H9 (cell line): Measurements from ENCODE around the gene CCSER1. TPM values are rescaled to one million over a fixed set of nuclear protein-coding genes. Genes with fewer than 3 reads are reported as not detected.

ENCODE experiments used
- DNase-seq: peaks from one replicate; pipeline ENCODE4 v3.0.0-alpha.2; 2017
- H2AFZ ChIP-seq: one replicate; pipeline ENCODE4 v1.6.1; 2013; ENCODE audit warnings: mild to moderate bottlenecking, low read length, control low read depth, moderate library complexity
- H2AK5ac ChIP-seq: 2 replicates; pipeline ENCODE4 v1.6.1; 2013; ENCODE audit warnings: low read length, control low read depth, mixed read lengths; ENCODE audit not compliant: insufficient read length
- H2BK120ac ChIP-seq: one replicate; pipeline ENCODE4 v1.6.1; 2013; ENCODE audit warnings: low read depth, mild to moderate bottlenecking, low read length, control low read depth, inconsistent platforms; ENCODE audit not compliant: poor library complexity, severe bottlenecking
- H2BK12ac ChIP-seq: 2 replicates; pipeline ENCODE4 v1.6.1; 2013; ENCODE audit warnings: low read length, control low read depth, mixed read lengths, low read depth; ENCODE audit not compliant: insufficient read length
- H2BK15ac ChIP-seq: 2 replicates; pipeline ENCODE4 v1.6.1; 2013; ENCODE audit warnings: low read depth, low read length, control low read depth
- H2BK20ac ChIP-seq: one replicate; pipeline ENCODE4 v1.6.1; 2013; ENCODE audit warnings: low read depth, mild to moderate bottlenecking, low read length, control low read depth, inconsistent platforms; ENCODE audit not compliant: poor library complexity, severe bottlenecking
- H2BK5ac ChIP-seq: 2 replicates; pipeline ENCODE4 v1.6.1; 2013; ENCODE audit warnings: low read length, control low read depth, mixed read lengths; ENCODE audit not compliant: insufficient read length
- H3K14ac ChIP-seq: 2 replicates; pipeline ENCODE4 v1.6.1; 2013; ENCODE audit warnings: low read length, control low read depth; ENCODE audit not compliant: insufficient read depth
- H3K18ac ChIP-seq: 2 replicates; pipeline ENCODE4 v1.6.1; 2013; ENCODE audit warnings: low read depth, mild to moderate bottlenecking, mixed read lengths, low read length, control low read depth; ENCODE audit not compliant: insufficient read length
- H3K23ac ChIP-seq: 2 replicates; pipeline ENCODE4 v1.6.1; 2013; ENCODE audit warnings: low read length, control low read depth, mixed read lengths, low read depth; ENCODE audit not compliant: insufficient read length
- H3K23me2 ChIP-seq: 2 replicates; pipeline ENCODE4 v1.6.1; 2013; ENCODE audit warnings: low read depth, mild to moderate bottlenecking, mixed read lengths, low read length, control low read depth; ENCODE audit not compliant: insufficient read length, poor library complexity, severe bottlenecking
- H3K27ac ChIP-seq: 2 replicates; pipeline ENCODE4 v1.5.1; 2013; ENCODE audit warnings: low read length, control low read depth, mixed read lengths, low read depth; ENCODE audit not compliant: insufficient read length
- H3K27me3 ChIP-seq: 2 replicates; pipeline ENCODE4 v1.6.1; 2013; ENCODE audit warnings: low read length, control low read depth, inconsistent platforms; ENCODE audit not compliant: insufficient read depth
- H3K4ac ChIP-seq: 2 replicates; pipeline ENCODE4 v1.6.1; 2013; ENCODE audit warnings: low read depth, mild to moderate bottlenecking, control low read depth, inconsistent platforms, low read length, moderate library complexity
- H3K4me1 ChIP-seq: 2 replicates; pipeline ENCODE4 v1.6.1; 2013; ENCODE audit warnings: low read length, control low read depth, inconsistent platforms; ENCODE audit not compliant: insufficient read depth
- H3K4me2 ChIP-seq: 2 replicates; pipeline ENCODE4 v1.6.1; 2013; ENCODE audit warnings: low read length, control low read depth, mixed read lengths; ENCODE audit not compliant: insufficient read length, insufficient read depth
- H3K56ac ChIP-seq: 2 replicates; pipeline ENCODE4 v1.6.1; 2013; ENCODE audit warnings: low read depth, mild to moderate bottlenecking, mixed read lengths, low read length, control low read depth; ENCODE audit not compliant: insufficient read length
- H3K79me1 ChIP-seq: 2 replicates; pipeline ENCODE4 v1.6.1; 2013; ENCODE audit warnings: low read depth, mild to moderate bottlenecking, moderate library complexity, low read length, control low read depth, inconsistent platforms; ENCODE audit not compliant: insufficient read depth, poor library complexity, severe bottlenecking
- H3K79me2 ChIP-seq: 2 replicates; pipeline ENCODE4 v1.6.1; 2013; ENCODE audit warnings: low read length, control low read depth, inconsistent platforms; ENCODE audit not compliant: insufficient read depth
- H3K9ac ChIP-seq: 2 replicates; pipeline ENCODE4 v1.6.1; 2013; ENCODE audit warnings: low read length, control low read depth, mixed read lengths; ENCODE audit not compliant: insufficient read length; ENCODE audit errors: extremely low read depth
- H3K9me3 ChIP-seq: one replicate; pipeline ENCODE4 v1.6.1; 2013; ENCODE audit warnings: low read depth, low read length, inconsistent platforms; ENCODE audit not compliant: control insufficient read depth
- H3T11ph ChIP-seq: one replicate; pipeline ENCODE4 v1.6.1; 2013; ENCODE audit warnings: mild to moderate bottlenecking, low read length, control low read depth, inconsistent platforms
- H4K20me1 ChIP-seq: one replicate; pipeline ENCODE4 v1.6.1; 2013; ENCODE audit not compliant: control insufficient read depth, insufficient read length, insufficient read depth
- H4K5ac ChIP-seq: 2 replicates; pipeline ENCODE4 v1.6.1; 2013; ENCODE audit warnings: low read depth, mild to moderate bottlenecking, mixed read lengths, low read length, control low read depth; ENCODE audit not compliant: insufficient read length
- H4K8ac ChIP-seq: replicated peaks from 2 replicates; pipeline ENCODE4 v1.6.1; 2013; ENCODE audit warnings: low read length, control low read depth, mixed read lengths, low read depth; ENCODE audit not compliant: insufficient read length
- H4K91ac ChIP-seq: 2 replicates; pipeline ENCODE4 v1.6.1; 2013; ENCODE audit warnings: low read depth, mild to moderate bottlenecking, moderate library complexity, mixed read lengths, low read length, control low read depth; ENCODE audit not compliant: insufficient read length
- H3K27ac Mint-ChIP-seq, 3 experiments: 2 replicates in 2 of 3; 3 replicates in 1 of 3; pipeline ENCODE4 v1.8.0; 2020 to 2021; ENCODE audit warnings: mixed read lengths in 3 of 3, mild to moderate bottlenecking in 1 of 3, moderate library complexity in 1 of 3
- H3K27me3 Mint-ChIP-seq: 2 replicates; pipeline ENCODE4 v1.8.0; 2021; ENCODE audit warnings: low read depth, mild to moderate bottlenecking, moderate library complexity, mixed read lengths
- H3K36me3 Mint-ChIP-seq, 3 experiments: 2 replicates in 2 of 3; 3 replicates in 1 of 3; pipeline ENCODE4 v1.8.0; 2020 to 2021; ENCODE audit warnings: low read depth in 3 of 3, mixed read lengths in 3 of 3; ENCODE audit not compliant: insufficient read depth in 1 of 3
- H3K4me1 Mint-ChIP-seq, 2 experiments: 2 replicates each; pipeline ENCODE4 v1.8.0; 2020; ENCODE audit warnings: mixed read lengths in 2 of 2
- H3K4me3 Mint-ChIP-seq, 2 experiments: 2 replicates in 1 of 2; 3 replicates in 1 of 2; pipeline ENCODE4 v1.8.0; 2020 to 2021; ENCODE audit warnings: mild to moderate bottlenecking in 2 of 2, mixed read lengths in 2 of 2, moderate library complexity in 1 of 2
- H3K9me3 Mint-ChIP-seq, 2 experiments: 2 replicates in 1 of 2; 3 replicates in 1 of 2; pipeline ENCODE4 v1.8.0; 2020; ENCODE audit warnings: mild to moderate bottlenecking in 2 of 2, mixed read lengths in 2 of 2, moderate library complexity in 1 of 2
- CTCF ChIP-seq: fragments of 200-600 bp; sonication (generic); conservative IDR thresholded peaks from 3 replicates; pipeline ENCODE4 v1.8.0; 2021; ENCODE audit warnings: antibody characterized with exemption, mild to moderate bottlenecking
- total RNA-seq: library from RNA; stranded (reverse); gene quantifications from 2 replicates; pipeline ENCODE4 v1.2.1, GENCODE V29; 2021

The CCSER1 gene
- total RNA-seq, 1 experiment from 2014 or later, result 0.37 TPM

DNA sequence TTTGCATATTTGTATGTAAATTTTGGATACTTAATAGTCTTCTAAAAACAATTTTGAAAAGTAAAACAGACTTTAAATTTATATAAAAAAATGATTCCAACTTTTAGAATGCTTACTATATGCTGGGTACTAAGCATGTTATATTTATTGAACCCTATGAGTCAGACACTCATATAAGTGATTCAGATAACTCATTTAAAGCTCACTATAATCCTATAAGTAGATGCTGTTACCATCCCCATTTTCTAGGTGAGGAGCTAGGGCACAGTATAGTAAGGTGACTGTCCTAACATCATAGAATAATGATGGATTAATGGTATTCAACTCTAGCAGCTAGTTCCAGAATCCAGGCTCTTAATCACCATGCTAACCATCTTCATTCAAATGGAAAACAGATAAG, 1299.5 kb downstream of the CCSER1 start:
- Mint-ChIP-seq H3K9me3 (peaks cover 3% of the 10 kb centered on the region in 2 experiments; a peak in 2 of 5 replicates), H3K4me3 (no peak overlapping the region), H3K36me3 (peaks cover 0 to 3% (median 0%) of the 10 kb centered on the region in 3 experiments; a peak in 2 of 7 replicates), H3K27me3 (no peaks in the 10 kb centered on the region), H3K27ac (no peak overlapping the region; a peak in 1 of 7 replicates), H3K4me1 (peaks cover 3 to 5% of the 10 kb centered on the region in 2 experiments; a peak in 2 of 4 replicates)
- Histone ChIP-seq H3K9ac (no peak overlapping the region), H4K20me1 (no peaks in the 10 kb centered on the region), H2BK15ac (no peak overlapping the region), H3K4me2 (no peak overlapping the region), H4K91ac (no peak overlapping the region), H2BK5ac (no peak overlapping the region), H3T11ph (no peak overlapping the region), H3K14ac (no peak overlapping the region), H3K23me2 (no peaks in the 10 kb centered on the region), H4K8ac (no peak overlapping the region), H3K18ac (no peak overlapping the region), H3K23ac (no peak overlapping the region), H3K4ac (no peak overlapping the region), H3K56ac (no peak overlapping the region), H2AFZ (no peak overlapping the region), H4K5ac (no peak overlapping the region), H2BK12ac (no peak overlapping the region), H2BK20ac (no peak overlapping the region), H2AK5ac (no peak overlapping the region), H2BK120ac (no peak overlapping the region), H3K27ac (no peak overlapping the region), H3K4me1 (no peaks in the 10 kb centered on the region; the same call in 1 of the 2 replicates), H3K79me1 (no peaks in the 10 kb centered on the region), H3K9me3 (no peaks in the 10 kb centered on the region), H3K27me3 (no peaks in the 10 kb centered on the region), H3K79me2 (no peaks in the 10 kb centered on the region)
- no peak for TF ChIP-seq CTCF
- DNase-seq, result no peak
